ENCODE data around the gene HEMK1.

- TF ChIP-seq CTCF (conservative IDR thresholded peaks at IDR 0.05; ENCODE audit: low read length) = no peak
- TF ChIP-seq EZH2phosphoT487 (IDR thresholded peaks at IDR 0.05; ENCODE audit: borderline replicate concordance) = no peak
Measured at GRCh38 chr3:50564321-50564720, 5.0 kb upstream of the HEMK1 start.

Measured in Loucy (cell line).